Gastrocnemius medialis (tissue), 4 donors: ENCODE results near the gene TADA2A. TPM values are rescaled to one million over a fixed set of nuclear protein-coding genes. Genes with fewer than 3 reads are reported as not detected.

Experiments
- ATAC-seq, 2 donors: fragments of 150-250 bp; one replicate each; pipeline ENCODE4 v1.9.1; 2016
- DNase-seq, 2 donors: peaks; one replicate each; pipeline ENCODE4 v3.0.0-alpha.2; 2019
- H3K27ac ChIP-seq, 4 donors: fragments of 200-600 bp; sonication (generic); 1 replicate in 1 of 4; 2 replicates in 3 of 4; pipeline ENCODE4 v1.5.1; 2016 to 2018; ENCODE audit warnings: mild to moderate bottlenecking in 2 of 4, moderate library complexity in 1 of 4
- H3K27me3 ChIP-seq, 3 donors: fragments of 200-600 bp; sonication (generic) in 2 of 3; 1 replicate in 1 of 3; 2 replicates in 2 of 3; pipeline versions ENCODE4 v1.5.1 to v1.6.0; 2016 to 2019; ENCODE audit warnings: mild to moderate bottlenecking in 1 of 3, moderate library complexity in 1 of 3
- H3K36me3 ChIP-seq, 2 donors: fragments of 200-600 bp; sonication (generic) in 1 of 2; one replicate each; pipeline ENCODE4 v1.5.1; 2017 to 2018
- H3K4me1 ChIP-seq, 2 donors: fragments of 200-600 bp; sonication (generic) in 1 of 2; one replicate each; pipeline ENCODE4 v1.5.1; 2016 to 2017; ENCODE audit warnings: mild to moderate bottlenecking in 2 of 2
- H3K4me3 ChIP-seq, 4 donors: fragments of 200-600 bp; sonication (generic) in 3 of 4; 1 replicate in 1 of 4; 2 replicates in 3 of 4; pipeline ENCODE4 v1.5.1; 2016 to 2019; ENCODE audit warnings: mild to moderate bottlenecking in 2 of 4
- H3K9me3 ChIP-seq, 3 donors: fragments of 200-600 bp; sonication (generic) in 2 of 3; 1 replicate in 1 of 3; 2 replicates in 2 of 3; pipeline ENCODE4 v1.5.1; 2016 to 2019
- CTCF ChIP-seq, 5 experiments: fragments of 450-650 bp in 3 of 5; fragments of 200-600 bp in 2 of 5; sonication (generic) in 2 of 5; IDR thresholded peaks in 4 of 5; conservative IDR thresholded peaks in 1 of 5; 1 replicate in 4 of 5; 2 replicates in 1 of 5; pipeline ENCODE4 v1.5.1; 2016 to 2019; ENCODE audit warnings: antibody characterized with exemption in 5 of 5, mild to moderate bottlenecking in 3 of 5, moderate library complexity in 3 of 5
- POLR2A ChIP-seq, 2 donors: fragments of 450-650 bp; IDR thresholded peaks; one replicate each; pipeline ENCODE4 v1.6.1; 2017; ENCODE audit warnings: antibody characterized with exemption in 2 of 2, mild to moderate bottlenecking in 2 of 2, moderate library complexity in 2 of 2
- in situ Hi-C, 4 donors: fragments of 200-750 bp; cut with MboI; loops; one replicate each; pipeline versions ENCODE4 v1.15.0 to v1.8.0; 2017; ENCODE audit warnings: low sequenced_read_pairs in 4 of 4
- intact Hi-C: fragments of 100-400 bp; cut with DNase I; formaldehyde crosslinking; loops from one replicate; pipeline ENCODE4 v1.15.1; 2023; ENCODE audit warnings: low total_unique reads
- total RNA-seq, 4 donors: library from RNA; depleted of rRNA; stranded (reverse); fragments of >200 nt; gene quantifications; one replicate each; pipeline versions ENCODE4 v1.1.0 to v1.2.3, GENCODE V29; 2016

The TADA2A gene
- total RNA-seq, 4 donors from 2014 or later, result 9.7 to 18.4 (median 14.8) TPM

GRCh38 chr17:37410357-37410756 lies 3.7 kb downstream of the TADA2A start:
- ATAC-seq, result peak in 1 of 2 donors; percentile 8

GRCh38 chr17:37413875-37414519 lies 7.3 kb downstream of the TADA2A start:
- no peaks in the 10 kb centered on the region for H3K4me1 ChIP-seq
- peaks cover 0 to 57% of the 10 kb centered on the region in 2 donors for H3K36me3 ChIP-seq
- intact Hi-C loops, result no loop called here
- in situ Hi-C loops, result no loop called here
- ATAC-seq, result no peak
- TF ChIP-seq POLR2A (IDR thresholded peaks at IDR 0.05), result no peak
- DNase-seq, result no peak
- H3K4me3 ChIP-seq, result no peak overlapping the region
- no peak overlapping the region for H3K27ac ChIP-seq
- no peaks in the 10 kb centered on the region for H3K27me3 ChIP-seq
- no peaks in the 10 kb centered on the region for H3K9me3 ChIP-seq

More at GRCh38 chr17:37410357-37410756, 3.7 kb downstream of the TADA2A start:
- Histone ChIP-seq H3K36me3 (peaks cover 0 to 46% of the 10 kb centered on the region in 2 donors), H3K27ac (peak overlapping the region in 2 of 4 donors; percentile 42 to 58), H3K9me3 (no peaks in the 10 kb centered on the region), H3K4me1 (peaks cover 15% of the 10 kb centered on the region in 2 donors), H3K27me3 (no peaks in the 10 kb centered on the region), H3K4me3 (no peak overlapping the region)
- peak in 1 of 2 donors; percentile 24 for DNase-seq
- in situ Hi-C loops (no loop called here), intact Hi-C loops (no loop called here)
- TF ChIP-seq CTCF (IDR thresholded peaks at IDR 0.05 in 4 of 5, conservative IDR thresholded peaks at IDR 0.05 in 1 of 5), result no peak
- TF ChIP-seq POLR2A (IDR thresholded peaks at IDR 0.05), result no peak

GRCh38 chr17:37417852-37418251 lies 11.2 kb downstream of the TADA2A start:
- DNase-seq (no peak), ATAC-seq (no peak)
- no peaks in the 10 kb centered on the region for H3K9me3 ChIP-seq
- intact Hi-C loops (loop anchor here (5.0 kb wide), 1 partner anchor 856 kb away; no protein-coding TSS in a partner anchor), in situ Hi-C loops (no loop called here)
- H3K36me3 ChIP-seq, result peaks cover 0 to 54% of the 10 kb centered on the region in 2 donors
- H3K27me3 ChIP-seq, result no peaks in the 10 kb centered on the region
- H3K4me3 ChIP-seq, result no peak overlapping the region
- H3K27ac ChIP-seq, result no peak overlapping the region
- TF ChIP-seq CTCF (IDR thresholded peaks at IDR 0.05 in 4 of 5, conservative IDR thresholded peaks at IDR 0.05 in 1 of 5) (no peak), POLR2A (IDR thresholded peaks at IDR 0.05) (no peak)
- H3K4me1 ChIP-seq, result no peaks in the 10 kb centered on the region

- Histone ChIP-seq H3K27ac (no peak overlapping the region), H3K36me3 (peaks cover 0 to 79% of the 10 kb centered on the region in 2 donors), H3K4me1 (no peaks in the 10 kb centered on the region), H3K27me3 (no peaks in the 10 kb centered on the region), H3K4me3 (no peak overlapping the region), H3K9me3 (no peaks in the 10 kb centered on the region)
- no peak for ATAC-seq
- no peak for DNase-seq
- intact Hi-C loops, result no loop called here
- in situ Hi-C loops, result no loop called here
- no peak for TF ChIP-seq POLR2A (IDR thresholded peaks at IDR 0.05)
- no peak for TF ChIP-seq CTCF (IDR thresholded peaks at IDR 0.05 in 4 of 5, conservative IDR thresholded peaks at IDR 0.05 in 1 of 5)
Measured at GRCh38 chr17:37422971-37423625, 16.4 kb downstream of the TADA2A start.

- H3K4me1 ChIP-seq, result no peaks in the 10 kb centered on the region
- no peak overlapping the region for H3K27ac ChIP-seq
- intact Hi-C loops, result no loop called here
- no peak for TF ChIP-seq CTCF (IDR thresholded peaks at IDR 0.05 in 4 of 5, conservative IDR thresholded peaks at IDR 0.05 in 1 of 5)
- no peak for TF ChIP-seq POLR2A (IDR thresholded peaks at IDR 0.05)
- DNase-seq (no peak), ATAC-seq (no peak)
- H3K9me3 ChIP-seq, result no peaks in the 10 kb centered on the region
- H3K27me3 ChIP-seq, result no peaks in the 10 kb centered on the region
- in situ Hi-C loops, result no loop called here
- H3K4me3 ChIP-seq, result no peak overlapping the region
- peaks cover 0 to 62% of the 10 kb centered on the region in 2 donors for H3K36me3 ChIP-seq
Measured at GRCh38 chr17:37425268-37425667, 18.6 kb downstream of the TADA2A start.
